ENCODE results near the gene DHRS9. TPM values are rescaled to one million over a fixed set of nuclear protein-coding genes. Genes with fewer than 3 reads are reported as not detected.

Gene DHRS9
- total RNA-seq, 1 donor from 2014 or later: not detected

DNA sequence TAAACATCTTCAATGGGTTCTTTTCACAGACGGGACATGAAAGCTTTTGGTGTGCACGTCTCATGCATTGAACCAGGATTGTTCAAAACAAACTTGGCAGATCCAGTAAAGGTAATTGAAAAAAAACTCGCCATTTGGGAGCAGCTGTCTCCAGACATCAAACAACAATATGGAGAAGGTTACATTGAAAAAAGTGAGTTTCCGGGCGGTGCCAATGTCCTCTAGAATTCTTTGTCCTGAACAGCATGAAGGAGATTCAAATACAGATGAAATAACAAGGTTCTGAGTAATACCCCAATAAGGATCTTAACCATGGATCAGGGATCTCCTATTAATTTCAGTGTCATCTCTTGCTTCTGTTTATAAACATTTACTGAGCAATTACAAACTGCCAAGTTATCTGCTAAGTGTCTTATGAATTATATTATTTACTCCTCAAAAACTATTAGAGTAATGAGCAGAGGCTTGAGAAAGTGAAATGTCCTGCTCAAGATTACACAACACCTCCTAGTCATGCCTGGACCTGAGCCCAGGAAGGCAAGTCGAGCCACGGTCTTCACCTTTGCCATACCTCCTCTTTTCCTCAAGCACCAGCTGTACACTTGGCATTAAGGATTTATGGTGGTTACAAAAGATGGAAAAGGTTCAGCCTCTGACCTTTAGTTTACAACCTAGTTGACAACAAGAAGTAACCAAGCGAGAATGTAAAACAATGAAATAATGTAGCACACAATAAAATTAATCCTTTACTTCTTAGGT lies 22.6 kb downstream of the DHRS9 start:
- Histone ChIP-seq H3K9me3 (no peaks in the 10 kb centered on the region), H3K27me3 (no peaks in the 10 kb centered on the region), H3K4me3 (no peak overlapping the region), H3K4me1 (no peaks in the 10 kb centered on the region), H3K27ac (no peak overlapping the region), H3K36me3 (no peaks in the 10 kb centered on the region)
- DNase-seq (ENCODE audit: low spot score in 2 of 2): no peak
- TF ChIP-seq, protein P1, sequence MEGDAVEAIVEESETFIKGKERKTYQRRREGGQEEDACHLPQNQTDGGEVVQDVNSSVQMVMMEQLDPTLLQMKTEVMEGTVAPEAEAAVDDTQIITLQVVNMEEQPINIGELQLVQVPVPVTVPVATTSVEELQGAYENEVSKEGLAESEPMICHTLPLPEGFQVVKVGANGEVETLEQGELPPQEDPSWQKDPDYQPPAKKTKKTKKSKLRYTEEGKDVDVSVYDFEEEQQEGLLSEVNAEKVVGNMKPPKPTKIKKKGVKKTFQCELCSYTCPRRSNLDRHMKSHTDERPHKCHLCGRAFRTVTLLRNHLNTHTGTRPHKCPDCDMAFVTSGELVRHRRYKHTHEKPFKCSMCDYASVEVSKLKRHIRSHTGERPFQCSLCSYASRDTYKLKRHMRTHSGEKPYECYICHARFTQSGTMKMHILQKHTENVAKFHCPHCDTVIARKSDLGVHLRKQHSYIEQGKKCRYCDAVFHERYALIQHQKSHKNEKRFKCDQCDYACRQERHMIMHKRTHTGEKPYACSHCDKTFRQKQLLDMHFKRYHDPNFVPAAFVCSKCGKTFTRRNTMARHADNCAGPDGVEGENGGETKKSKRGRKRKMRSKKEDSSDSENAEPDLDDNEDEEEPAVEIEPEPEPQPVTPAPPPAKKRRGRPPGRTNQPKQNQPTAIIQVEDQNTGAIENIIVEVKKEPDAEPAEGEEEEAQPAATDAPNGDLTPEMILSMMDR (IDR thresholded peaks at IDR 0.05): no peak
- intact Hi-C loops (cut with DNase I): no loop called here

DNA sequence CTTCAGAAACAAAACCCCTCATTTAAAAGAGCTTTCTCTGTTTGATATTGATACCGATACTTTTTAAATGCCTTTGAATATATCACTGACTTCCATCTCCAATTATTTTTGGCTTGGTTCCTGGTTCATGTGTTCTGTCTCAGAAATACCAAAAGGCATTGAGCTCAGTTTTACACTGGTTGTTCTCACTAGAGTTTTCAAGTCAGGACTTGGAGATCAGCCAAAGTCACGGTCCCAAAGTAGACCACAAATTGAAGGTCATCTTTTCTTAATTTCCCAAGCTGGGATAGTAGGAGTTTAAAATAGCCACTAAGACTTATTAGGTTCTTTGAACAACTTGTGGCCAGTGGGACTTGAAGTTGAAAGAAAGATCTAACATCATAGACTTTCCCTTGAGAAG lies 24.2 kb downstream of the DHRS9 start:
- DNase-seq (ENCODE audit: low spot score in 2 of 2): no peak
- intact Hi-C loops (cut with DNase I): no loop called here
- no peaks in the 10 kb centered on the region for H3K4me1 ChIP-seq
- H3K27ac ChIP-seq: no peak overlapping the region
- no peaks in the 10 kb centered on the region for H3K9me3 ChIP-seq
- H3K4me3 ChIP-seq: no peak overlapping the region
- TF ChIP-seq, protein P1 (IDR thresholded peaks at IDR 0.05): no peak
- H3K36me3 ChIP-seq: no peaks in the 10 kb centered on the region
- no peaks in the 10 kb centered on the region for H3K27me3 ChIP-seq

DNA sequence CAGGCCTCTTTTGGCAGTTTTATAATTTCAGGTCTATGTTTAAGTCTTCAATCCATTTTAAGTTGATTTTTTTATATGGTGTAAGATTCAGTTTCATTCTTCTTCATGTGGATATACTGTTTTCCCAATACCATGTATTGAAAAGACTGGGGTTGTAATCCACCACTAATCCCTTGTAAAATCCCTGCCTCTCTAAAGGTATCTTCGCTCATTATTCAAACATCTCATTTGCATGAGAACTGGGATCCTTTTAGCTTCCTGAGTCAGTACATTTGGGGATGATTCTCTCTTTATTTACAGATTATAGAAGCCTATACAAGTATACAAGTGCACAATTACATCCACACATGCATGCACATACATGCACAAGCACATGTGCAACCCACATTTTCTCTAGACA lies 25.3 kb downstream of the DHRS9 start:
- DNase-seq (ENCODE audit: low spot score in 2 of 2): no peak
- H3K4me3 ChIP-seq: no peak overlapping the region
- no peak overlapping the region for H3K27ac ChIP-seq
- H3K9me3 ChIP-seq: no peaks in the 10 kb centered on the region
- intact Hi-C loops (cut with DNase I): no loop called here
- TF ChIP-seq, protein P1 (IDR thresholded peaks at IDR 0.05): no peak
- no peaks in the 10 kb centered on the region for H3K36me3 ChIP-seq
- no peaks in the 10 kb centered on the region for H3K4me1 ChIP-seq
- H3K27me3 ChIP-seq: no peaks in the 10 kb centered on the region

DNA sequence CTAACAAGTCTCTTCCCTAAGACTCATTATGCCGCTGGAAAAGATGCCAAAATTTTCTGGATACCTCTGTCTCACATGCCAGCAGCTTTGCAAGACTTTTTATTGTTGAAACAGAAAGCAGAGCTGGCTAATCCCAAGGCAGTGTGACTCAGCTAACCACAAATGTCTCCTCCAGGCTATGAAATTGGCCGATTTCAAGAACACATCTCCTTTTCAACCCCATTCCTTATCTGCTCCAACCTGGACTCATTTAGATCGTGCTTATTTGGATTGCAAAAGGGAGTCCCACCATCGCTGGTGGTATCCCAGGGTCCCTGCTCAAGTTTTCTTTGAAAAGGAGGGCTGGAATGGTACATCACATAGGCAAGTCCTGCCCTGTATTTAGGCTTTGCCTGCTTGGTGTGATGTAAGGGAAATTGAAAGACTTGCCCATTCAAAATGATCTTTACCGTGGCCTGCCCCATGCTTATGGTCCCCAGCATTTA lies 26.3 kb downstream of the DHRS9 start:
- intact Hi-C loops (cut with DNase I): no loop called here
- no peak overlapping the region for H3K27ac ChIP-seq
- H3K9me3 ChIP-seq: no peaks in the 10 kb centered on the region
- no peak for DNase-seq (ENCODE audit: low spot score in 2 of 2)
- H3K4me1 ChIP-seq: no peaks in the 10 kb centered on the region
- no peaks in the 10 kb centered on the region for H3K27me3 ChIP-seq
- TF ChIP-seq, protein P1 (IDR thresholded peaks at IDR 0.05): no peak
- H3K4me3 ChIP-seq: no peak overlapping the region
- H3K36me3 ChIP-seq: no peaks in the 10 kb centered on the region

DNA sequence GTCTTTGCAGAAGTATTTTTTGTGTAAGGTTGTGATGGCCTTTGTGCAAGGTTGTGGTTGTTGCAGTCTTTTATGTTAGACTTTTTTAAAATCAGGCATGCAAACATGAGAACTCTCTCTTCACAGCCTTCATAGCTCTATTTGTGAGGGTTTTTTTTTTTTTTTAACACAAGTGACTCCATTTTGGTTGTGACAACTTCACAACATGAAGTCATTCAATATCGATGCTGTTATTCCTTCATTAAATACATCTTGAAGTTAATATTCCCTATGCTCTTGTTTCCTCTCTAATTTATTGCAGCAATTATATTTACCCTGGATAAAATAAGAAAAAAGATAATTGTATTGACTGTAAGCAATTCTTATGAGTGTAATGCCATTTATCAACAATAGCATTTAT lies 35.5 kb downstream of the DHRS9 start:
- Histone ChIP-seq H3K9me3 (no peaks in the 10 kb centered on the region), H3K27ac (no peak overlapping the region), H3K36me3 (no peaks in the 10 kb centered on the region), H3K4me3 (no peak overlapping the region), H3K27me3 (no peaks in the 10 kb centered on the region), H3K4me1 (no peaks in the 10 kb centered on the region)
- TF ChIP-seq, protein P1 (IDR thresholded peaks at IDR 0.05): no peak
- intact Hi-C loops (cut with DNase I): no loop called here
- no peak for DNase-seq (ENCODE audit: low spot score in 2 of 2)
